Prostate gland (tissue), 2 donors: Measurements from ENCODE around the gene SPATC1L.

Experiments
- POLR2AphosphoS5 ChIP-seq: sonication (generic); formaldehyde crosslinking; IDR thresholded peaks from one replicate; pipeline ENCODE4 v1.6.1; 2017; ENCODE audit warnings: antibody characterized with exemption
- TF ChIP-seq, protein P1 (sequence below), 4 experiments: fragments of 200-600 bp in 2 of 4; fragments of 450-650 bp in 2 of 4; sonication (generic) in 2 of 4; IDR thresholded peaks; 1 replicate in 3 of 4; 2 replicates in 1 of 4; pipeline ENCODE4 v1.5.1; 2016 to 2019; ENCODE audit warnings: antibody characterized with exemption in 4 of 4, mild to moderate bottlenecking in 2 of 4, moderate library complexity in 2 of 4

- TF ChIP-seq, protein P1, sequence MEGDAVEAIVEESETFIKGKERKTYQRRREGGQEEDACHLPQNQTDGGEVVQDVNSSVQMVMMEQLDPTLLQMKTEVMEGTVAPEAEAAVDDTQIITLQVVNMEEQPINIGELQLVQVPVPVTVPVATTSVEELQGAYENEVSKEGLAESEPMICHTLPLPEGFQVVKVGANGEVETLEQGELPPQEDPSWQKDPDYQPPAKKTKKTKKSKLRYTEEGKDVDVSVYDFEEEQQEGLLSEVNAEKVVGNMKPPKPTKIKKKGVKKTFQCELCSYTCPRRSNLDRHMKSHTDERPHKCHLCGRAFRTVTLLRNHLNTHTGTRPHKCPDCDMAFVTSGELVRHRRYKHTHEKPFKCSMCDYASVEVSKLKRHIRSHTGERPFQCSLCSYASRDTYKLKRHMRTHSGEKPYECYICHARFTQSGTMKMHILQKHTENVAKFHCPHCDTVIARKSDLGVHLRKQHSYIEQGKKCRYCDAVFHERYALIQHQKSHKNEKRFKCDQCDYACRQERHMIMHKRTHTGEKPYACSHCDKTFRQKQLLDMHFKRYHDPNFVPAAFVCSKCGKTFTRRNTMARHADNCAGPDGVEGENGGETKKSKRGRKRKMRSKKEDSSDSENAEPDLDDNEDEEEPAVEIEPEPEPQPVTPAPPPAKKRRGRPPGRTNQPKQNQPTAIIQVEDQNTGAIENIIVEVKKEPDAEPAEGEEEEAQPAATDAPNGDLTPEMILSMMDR (IDR thresholded peaks at IDR 0.05): no peak
- TF ChIP-seq POLR2AphosphoS5: no peak
These were observed 54.2 kb downstream of the SPATC1L start for GRCh38 chr21:46129846-46130651.
